ENCODE results near the gene MRPL12. TPM values are rescaled to one million over a fixed set of nuclear protein-coding genes. Genes with fewer than 3 reads are reported as not detected.

MRPL12 gene
- total RNA-seq, 2 donors from 2014 or later: 19.8 to 33.4 TPM

- peaks cover 9 to 25% of the 10 kb centered on the region in 2 donors for H3K4me1 ChIP-seq (ENCODE audit: control insufficient read depth in 1 of 2, low read depth in 2 of 2)
- ATAC-seq (ENCODE audit: insufficient number of reproducible peaks, low FRiP score, low read depth): peak; percentile 88
Observed at GRCh38 chr17:81666342-81667191, 36.6 kb upstream of the MRPL12 start, which contains the start of the genes CCDC137 and OXLD1. TSS of gene CCDC137 (plus strand) at chr17:81666737. CDS start at chr17:81666767, 30 bp downstream. TSS of gene OXLD1 (minus strand) at chr17:81666605. CDS start at chr17:81666577, 28 bp downstream.

GRCh38 chr17:81667754-81668153 is 35.4 kb upstream of the MRPL12 start:
- H3K4me3 ChIP-seq: no peak overlapping the region
- peaks cover 9 to 25% of the 10 kb centered on the region in 2 donors for H3K4me1 ChIP-seq (ENCODE audit: control insufficient read depth in 1 of 2, low read depth in 2 of 2)
- peaks cover 30% of the 10 kb centered on the region for H3K36me3 ChIP-seq
- TF ChIP-seq, protein P1, sequence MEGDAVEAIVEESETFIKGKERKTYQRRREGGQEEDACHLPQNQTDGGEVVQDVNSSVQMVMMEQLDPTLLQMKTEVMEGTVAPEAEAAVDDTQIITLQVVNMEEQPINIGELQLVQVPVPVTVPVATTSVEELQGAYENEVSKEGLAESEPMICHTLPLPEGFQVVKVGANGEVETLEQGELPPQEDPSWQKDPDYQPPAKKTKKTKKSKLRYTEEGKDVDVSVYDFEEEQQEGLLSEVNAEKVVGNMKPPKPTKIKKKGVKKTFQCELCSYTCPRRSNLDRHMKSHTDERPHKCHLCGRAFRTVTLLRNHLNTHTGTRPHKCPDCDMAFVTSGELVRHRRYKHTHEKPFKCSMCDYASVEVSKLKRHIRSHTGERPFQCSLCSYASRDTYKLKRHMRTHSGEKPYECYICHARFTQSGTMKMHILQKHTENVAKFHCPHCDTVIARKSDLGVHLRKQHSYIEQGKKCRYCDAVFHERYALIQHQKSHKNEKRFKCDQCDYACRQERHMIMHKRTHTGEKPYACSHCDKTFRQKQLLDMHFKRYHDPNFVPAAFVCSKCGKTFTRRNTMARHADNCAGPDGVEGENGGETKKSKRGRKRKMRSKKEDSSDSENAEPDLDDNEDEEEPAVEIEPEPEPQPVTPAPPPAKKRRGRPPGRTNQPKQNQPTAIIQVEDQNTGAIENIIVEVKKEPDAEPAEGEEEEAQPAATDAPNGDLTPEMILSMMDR (IDR thresholded peaks at IDR 0.05): no peak
- DNase-seq (ENCODE audit: low spot score) (no peak), ATAC-seq (ENCODE audit: insufficient number of reproducible peaks, low FRiP score, low read depth) (no peak)
- H3K27me3 ChIP-seq (replicated peaks; ENCODE audit: insufficient read depth): no peaks in the 10 kb centered on the region
- no peak overlapping the region for H3K27ac ChIP-seq
- no peaks in the 10 kb centered on the region for H3K9me3 ChIP-seq

More at GRCh38 chr17:81666342-81667191, 36.6 kb upstream of the MRPL12 start, which contains the start of the genes CCDC137 and OXLD1:
- Histone ChIP-seq H3K36me3 (peaks cover 19% of the 10 kb centered on the region), H3K4me3 (peak within 1 kb of the TSS; percentile 100), H3K27ac (peak within 1 kb of the TSS; percentile 77 to 89), H3K9me3 (no peaks in the 10 kb centered on the region), H3K27me3 (replicated peaks; ENCODE audit: insufficient read depth) (no peaks in the 10 kb centered on the region)
- peak; percentile 83 for DNase-seq (ENCODE audit: low spot score)
- TF ChIP-seq, protein P1 (IDR thresholded peaks at IDR 0.05): no peak

GRCh38 chr17:81672504-81672903 is 30.7 kb upstream of the MRPL12 start:
- Histone ChIP-seq H3K9me3 (no peaks in the 10 kb centered on the region), H3K4me1 (ENCODE audit: control insufficient read depth in 1 of 2, low read depth in 2 of 2) (peaks cover 4% of the 10 kb centered on the region in 2 donors), H3K27me3 (replicated peaks; ENCODE audit: insufficient read depth) (no peaks in the 10 kb centered on the region), H3K4me3 (no peak overlapping the region), H3K36me3 (peaks cover 40% of the 10 kb centered on the region), H3K27ac (no peak overlapping the region)
- ATAC-seq (ENCODE audit: insufficient number of reproducible peaks, low FRiP score, low read depth): no peak
- TF ChIP-seq, protein P1 (IDR thresholded peaks at IDR 0.05): no peak
- DNase-seq (ENCODE audit: low spot score): no peak

GRCh38 chr17:81672954-81673353 is 30.2 kb upstream of the MRPL12 start:
- TF ChIP-seq, protein P1 (IDR thresholded peaks at IDR 0.05): no peak
- ATAC-seq (ENCODE audit: insufficient number of reproducible peaks, low FRiP score, low read depth) (no peak), DNase-seq (ENCODE audit: low spot score) (no peak)
- Histone ChIP-seq H3K27me3 (replicated peaks; ENCODE audit: insufficient read depth) (no peaks in the 10 kb centered on the region), H3K4me1 (ENCODE audit: control insufficient read depth in 1 of 2, low read depth in 2 of 2) (no peaks in the 10 kb centered on the region), H3K9me3 (no peaks in the 10 kb centered on the region), H3K36me3 (peaks cover 40% of the 10 kb centered on the region), H3K27ac (no peak overlapping the region), H3K4me3 (no peak overlapping the region)

DNA sequence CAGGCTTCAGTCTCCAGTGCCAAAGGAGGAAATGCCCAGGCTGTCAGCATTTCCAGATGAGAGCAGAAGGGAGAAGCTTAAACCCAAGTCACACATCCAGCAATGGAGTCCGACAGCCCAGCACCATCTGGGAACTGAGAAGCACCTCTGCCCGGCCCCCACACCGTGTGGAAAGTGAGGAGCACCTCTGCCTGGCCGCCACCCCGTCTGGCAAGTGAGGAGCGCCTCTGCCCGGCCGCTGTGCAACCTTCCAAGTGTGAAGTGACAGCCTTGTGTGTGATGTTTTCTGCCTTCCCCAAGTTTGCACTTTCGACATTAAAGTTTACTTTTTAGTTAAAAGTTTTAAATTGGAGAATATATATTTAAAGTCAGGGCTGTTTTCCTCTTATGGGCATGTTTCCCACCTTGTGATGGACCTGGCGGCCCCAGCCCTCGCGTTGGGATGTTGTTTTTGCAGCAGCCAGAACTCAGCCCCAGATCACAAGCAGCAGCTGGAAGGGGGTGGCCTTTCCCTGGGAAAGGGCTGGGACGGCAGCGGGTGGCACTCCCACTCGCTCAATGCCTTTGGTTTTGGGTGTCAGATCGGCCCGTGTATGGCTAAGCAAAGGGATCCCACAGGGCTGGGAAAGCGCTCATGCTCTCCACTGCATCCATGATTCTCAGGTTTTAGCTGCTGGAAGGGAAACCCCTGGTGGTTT is 29.5 kb upstream of the MRPL12 start:
- Histone ChIP-seq H3K36me3 (peaks cover 40% of the 10 kb centered on the region), H3K27me3 (replicated peaks; ENCODE audit: insufficient read depth) (no peaks in the 10 kb centered on the region), H3K27ac (no peak overlapping the region), H3K4me1 (ENCODE audit: control insufficient read depth in 1 of 2, low read depth in 2 of 2) (no peaks in the 10 kb centered on the region), H3K4me3 (no peak overlapping the region), H3K9me3 (no peaks in the 10 kb centered on the region)
- TF ChIP-seq, protein P1 (IDR thresholded peaks at IDR 0.05): no peak
- no peak for DNase-seq (ENCODE audit: low spot score)
- ATAC-seq (ENCODE audit: insufficient number of reproducible peaks, low FRiP score, low read depth): no peak

All from thoracic aorta (tissue), 2 donors.